Stimulated activated CD4-positive, alpha-beta T cell treated with anti-CD3 and anti-CD28 coated beads, Interleukin-12 subunit alpha, Interleukin-12 subunit beta, amount 100 ng/mL, for 48 hours (primary cell): ENCODE results near the gene FNBP1L.
"Not testable (repeated sequence)": the region's sequence is repeated elsewhere in the genome, so short reads cannot be mapped to it uniquely, and the experiment has no call there.

Source experiments
- DNase-seq, 3 donors: peaks; one replicate each; pipeline ENCODE4 v3.0.0-alpha.2; 2020; ENCODE audit warnings: low read depth in 2 of 3, low spot score in 1 of 3

Gene FNBP1L

GRCh38 chr1:93526431-93526830, 78.5 kb downstream of the FNBP1L start:
- no peak for DNase-seq

DNA sequence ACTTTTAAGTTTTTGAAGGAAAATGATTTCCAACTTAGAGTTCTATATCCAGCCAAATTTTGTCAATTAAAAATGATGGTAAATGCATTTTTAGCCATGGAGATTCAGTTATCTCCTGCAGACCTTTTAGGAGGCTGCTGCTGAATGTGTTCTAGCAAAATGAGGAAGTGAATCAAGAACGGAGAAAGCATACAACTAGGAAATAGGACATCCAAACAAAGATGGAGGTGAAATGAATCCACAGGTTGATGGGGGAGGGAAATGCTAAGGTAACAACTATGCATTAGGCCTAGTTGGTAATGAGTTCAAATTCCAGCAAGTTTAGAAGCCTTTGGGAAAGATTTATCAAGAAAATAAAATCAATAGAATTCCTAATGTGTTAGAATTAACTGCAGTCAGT, 80.5 kb downstream of the FNBP1L start:
- no peak for DNase-seq

DNA sequence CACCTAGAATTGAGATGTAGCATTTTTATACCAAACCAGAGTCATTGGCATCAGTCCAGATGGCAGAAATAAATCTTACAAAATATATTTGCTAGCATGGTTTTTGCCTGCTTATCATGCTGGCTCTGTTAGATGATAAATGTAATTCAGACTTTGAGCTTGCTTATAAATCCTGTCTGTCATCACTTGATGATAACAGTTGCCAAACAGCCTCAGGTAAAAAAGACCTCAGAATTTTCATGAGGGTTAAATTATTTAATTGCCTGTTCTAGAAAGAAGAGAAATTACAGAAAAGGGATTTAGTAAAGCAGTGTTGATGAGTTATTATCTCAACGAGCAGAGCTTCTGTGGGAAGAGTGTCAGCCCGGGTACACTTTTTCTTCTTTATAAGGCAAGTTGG, 83.3 kb downstream of the FNBP1L start:
- DNase-seq, result no peak

GRCh38 chr1:93532780-93533378, 85.0 kb downstream of the FNBP1L start:
- no peak for DNase-seq

GRCh38 chr1:93533677-93534076, 85.8 kb downstream of the FNBP1L start:
- DNase-seq, result no peak

DNA sequence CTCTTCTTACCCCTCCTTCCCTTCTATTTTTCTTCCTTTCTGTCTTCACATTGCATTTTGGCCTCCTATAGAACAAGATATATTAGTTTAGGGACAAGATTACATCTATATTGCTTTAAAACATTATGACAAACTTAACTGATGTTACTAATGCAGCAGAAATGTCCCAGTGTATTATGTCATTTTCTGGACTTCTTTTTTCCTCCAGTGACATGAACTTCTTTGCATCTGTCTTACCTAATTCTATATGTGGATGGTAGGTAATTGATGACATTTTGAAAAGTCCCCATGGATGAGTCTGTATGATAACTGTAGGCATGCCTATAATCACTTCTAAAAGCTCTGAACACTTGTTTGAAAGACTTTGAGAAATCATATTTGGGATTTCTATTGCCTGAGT, 89.5 kb downstream of the FNBP1L start:
- DNase-seq, result no peak

DNA sequence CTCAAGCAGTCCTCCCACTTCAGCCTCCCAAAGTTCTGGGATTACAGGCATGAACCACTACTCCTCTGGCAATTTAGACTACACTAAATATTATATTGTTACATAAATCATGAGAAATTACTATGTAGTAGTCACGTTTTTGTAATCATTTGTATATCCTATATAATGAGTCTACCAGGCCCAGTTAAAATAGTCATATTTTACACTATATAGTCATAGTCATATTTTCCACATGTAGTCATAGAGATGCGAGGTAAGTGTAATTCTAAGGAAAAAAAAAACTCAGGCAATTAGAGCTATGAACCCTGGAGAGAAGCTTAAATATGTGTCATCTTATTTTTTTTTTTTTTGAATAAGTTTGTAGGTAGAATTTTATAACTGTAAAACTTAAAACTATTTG, 90.0 kb downstream of the FNBP1L start:
- no peak for DNase-seq

DNA sequence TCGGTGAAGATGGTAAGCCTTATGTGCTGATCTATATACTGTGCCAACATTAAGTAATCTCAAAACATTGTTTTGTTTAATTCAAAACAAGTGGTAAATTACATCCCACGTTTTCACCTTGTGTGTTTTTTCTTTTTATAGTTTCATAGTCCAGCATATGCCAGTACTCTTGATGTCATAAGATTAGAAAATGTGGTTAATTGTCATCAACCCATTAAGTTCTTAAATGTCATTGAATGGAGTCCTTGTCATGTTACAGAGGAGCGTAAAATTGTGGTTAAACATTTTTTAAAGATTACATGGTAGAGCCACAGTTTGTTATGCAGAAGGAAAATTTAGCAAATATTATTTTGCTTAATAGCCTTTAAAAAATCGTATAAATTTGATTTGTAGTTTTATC, 93.1 kb downstream of the FNBP1L start:
- no peak for DNase-seq

DNA sequence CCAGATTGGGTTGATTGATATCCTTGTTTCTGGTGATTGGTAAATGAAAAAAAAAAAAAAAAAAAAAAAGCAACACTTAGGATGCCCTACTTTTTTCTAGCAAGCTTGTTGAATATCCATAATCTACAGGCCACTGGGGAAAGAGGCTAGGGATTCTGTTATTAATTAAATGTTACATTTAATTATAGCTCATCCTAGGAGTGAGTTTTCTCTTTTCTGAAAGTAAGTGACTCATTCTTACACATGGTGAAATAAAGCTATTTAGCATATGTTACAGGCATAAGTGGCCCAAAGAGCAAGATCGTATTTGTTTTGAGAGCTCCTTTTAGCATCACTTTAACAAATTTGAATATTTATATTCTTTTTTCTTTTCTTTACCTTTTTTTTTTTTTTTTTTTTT, 94.5 kb downstream of the FNBP1L start:
- no peak for DNase-seq

DNA sequence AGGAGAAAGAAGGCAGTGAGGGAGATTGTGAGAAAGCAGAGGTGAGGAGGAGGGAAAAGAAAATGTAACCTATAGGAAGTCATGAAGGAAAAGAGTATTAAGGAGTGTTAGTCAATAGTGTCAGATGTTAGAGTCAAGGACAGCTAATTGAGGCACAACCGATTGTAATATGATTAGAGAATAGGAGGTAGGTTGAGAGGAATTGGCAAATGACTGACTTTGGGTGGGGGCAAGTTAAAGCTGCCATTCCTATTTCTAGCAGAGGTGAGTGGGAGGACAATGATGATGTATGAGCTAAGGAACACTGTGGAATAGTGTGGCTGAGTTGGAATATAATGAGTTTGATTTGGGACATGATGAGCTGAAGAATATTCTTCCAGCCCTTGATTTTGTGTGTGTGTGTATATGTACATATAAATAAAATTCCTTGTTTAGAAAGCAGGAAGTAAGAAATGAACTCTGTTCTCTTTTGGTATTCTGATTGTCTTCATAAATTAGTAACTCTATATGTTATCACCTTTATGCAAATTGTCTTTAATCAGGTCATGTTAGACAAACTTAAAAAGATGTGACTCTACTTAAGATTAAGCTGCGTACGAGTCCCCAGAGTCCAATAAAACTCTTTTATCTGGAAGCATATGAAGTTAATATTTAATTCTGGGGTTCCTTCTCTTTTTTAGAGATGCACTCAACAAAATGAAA, 98.4 kb downstream of the FNBP1L start:
- no peak for DNase-seq

DNA sequence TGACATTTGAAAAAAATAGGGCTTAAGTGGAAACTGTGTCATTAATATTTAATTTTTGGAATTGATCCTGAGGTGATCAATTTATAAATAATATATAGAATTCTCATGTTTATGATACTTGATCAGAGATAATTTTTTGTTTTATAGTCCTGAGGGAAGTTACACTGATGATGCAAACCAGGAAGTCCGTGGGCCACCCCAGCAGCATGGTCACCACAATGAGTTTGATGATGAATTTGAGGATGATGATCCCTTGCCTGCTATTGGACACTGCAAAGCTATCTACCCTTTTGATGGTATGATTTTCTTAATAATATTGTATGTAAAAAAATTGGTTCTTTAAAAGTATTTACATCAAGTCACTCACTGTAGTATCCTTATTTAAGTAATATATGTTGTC, 101.2 kb downstream of the FNBP1L start:
- no peak for DNase-seq

- DNase-seq, result no peak
Observed at GRCh38 chr1:93549811-93550210, 101.9 kb downstream of the FNBP1L start.

DNA sequence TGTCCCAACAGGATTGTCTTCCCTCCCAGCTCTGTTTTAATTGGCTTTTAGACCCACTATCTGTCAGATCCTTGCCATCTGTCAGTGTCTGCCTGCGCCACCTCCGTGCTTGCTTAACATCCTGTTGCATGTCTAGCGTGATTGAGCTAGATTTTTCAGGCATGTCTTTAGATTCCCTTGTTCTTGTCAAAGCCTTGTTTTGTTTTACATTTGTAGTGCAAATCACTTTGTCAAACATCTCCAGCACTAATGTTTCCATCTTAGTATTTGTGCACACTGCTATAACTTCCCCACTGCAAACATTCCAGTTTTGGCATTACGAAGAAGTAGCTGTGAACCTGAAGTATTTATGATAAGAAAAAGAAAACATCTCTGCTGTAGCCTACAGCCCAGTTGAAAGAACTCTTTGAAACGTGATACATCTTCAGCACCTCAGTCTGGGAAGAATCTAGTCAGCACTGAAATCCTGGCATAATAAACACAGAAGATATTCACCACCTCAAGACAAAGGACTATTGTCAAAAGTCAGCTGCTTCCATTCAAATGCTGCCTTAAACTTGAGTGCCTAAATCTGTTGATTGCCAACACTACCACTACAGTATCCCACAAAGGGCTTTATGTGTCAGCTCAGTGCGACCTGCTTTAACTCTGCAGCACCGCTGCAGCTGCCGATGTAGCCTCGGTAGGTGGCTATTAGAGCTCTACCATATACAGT, 105.0 kb downstream of the FNBP1L start:
- DNase-seq, result no peak

- not testable (repeated sequence) for DNase-seq
Observed at GRCh38 chr1:93553886-93554490, 106.1 kb downstream of the FNBP1L start.

DNA sequence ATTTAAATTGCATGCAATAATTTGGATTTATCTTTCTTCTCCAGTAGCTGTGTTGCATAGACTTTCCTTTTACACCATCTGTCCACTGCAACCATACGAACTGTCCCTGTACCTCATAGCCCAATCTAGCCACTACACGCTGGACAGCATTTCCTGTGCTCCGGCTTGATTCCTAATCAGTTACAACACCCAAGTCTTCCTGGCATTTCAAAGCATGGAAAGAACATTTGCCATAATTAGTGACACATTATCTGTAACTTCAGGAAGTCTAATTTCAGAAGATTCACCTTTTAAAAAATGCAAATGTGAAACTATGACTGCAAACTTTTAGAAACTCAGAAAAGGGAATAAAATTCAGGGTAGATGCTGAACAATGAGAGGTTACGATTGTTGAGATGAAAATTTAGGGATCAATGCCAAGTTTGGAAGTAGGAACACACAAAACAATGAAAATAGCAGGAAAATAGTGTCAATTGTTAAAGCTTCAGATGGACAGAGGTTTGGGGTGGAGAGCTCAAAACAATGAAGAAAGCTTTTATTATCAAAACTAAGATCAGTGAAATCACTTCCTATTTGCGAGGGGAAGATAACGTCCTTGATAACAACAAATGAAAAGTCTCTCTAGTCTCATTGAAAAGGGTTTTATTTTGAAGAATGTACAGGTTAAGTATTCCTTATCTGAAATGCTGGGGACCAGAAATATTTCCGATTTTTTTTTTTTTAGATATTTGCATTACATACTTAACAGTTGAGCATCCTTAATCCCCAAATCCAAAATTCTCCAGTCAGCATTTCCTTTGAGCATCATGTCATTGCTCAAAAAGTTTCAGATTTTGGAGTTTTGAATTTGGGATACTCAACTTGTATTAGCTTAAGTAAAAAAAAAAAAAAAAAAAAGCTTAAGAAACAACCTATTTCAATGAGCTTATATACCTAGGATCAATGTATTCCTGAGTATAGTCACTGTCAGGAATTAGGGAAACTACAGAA, 107.3 kb downstream of the FNBP1L start:
- DNase-seq, result no peak

DNA sequence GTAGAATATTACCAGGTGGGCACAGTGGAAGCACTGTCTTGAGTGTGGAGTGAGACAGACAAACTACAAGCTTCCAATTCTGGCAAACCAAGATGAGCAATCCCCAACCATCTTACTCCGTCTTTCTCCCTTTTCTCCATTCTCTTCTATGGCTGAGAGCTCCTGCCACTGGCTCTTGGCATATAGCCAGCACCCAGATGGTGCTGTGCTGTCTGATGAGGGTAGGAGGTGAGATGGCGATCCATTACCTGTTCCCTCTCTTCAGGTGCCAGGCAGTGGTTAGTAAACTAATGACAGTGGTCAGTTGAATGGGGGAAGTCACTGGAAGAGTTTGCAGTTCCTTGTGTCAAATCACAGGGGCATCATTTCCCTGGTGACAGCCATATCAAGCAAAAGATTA, 108.4 kb downstream of the FNBP1L start:
- DNase-seq, result no peak

- DNase-seq, result no peak
Observed at GRCh38 chr1:93559045-93559444, 111.1 kb downstream of the FNBP1L start.

GRCh38 chr1:93559695-93560094, 111.8 kb downstream of the FNBP1L start:
- no peak for DNase-seq

- no peak for DNase-seq
Observed at GRCh38 chr1:93565496-93566206, 117.7 kb downstream of the FNBP1L start.

- DNase-seq, result no peak
Observed at GRCh38 chr1:93566227-93566626, 118.3 kb downstream of the FNBP1L start.
